CD4-positive, alpha-beta T cell treated with Interleukin-10 for 1 hour (primary cell): ENCODE results near the gene C1orf146.
"Not testable (repeated sequence)": the region's sequence is repeated elsewhere in the genome, so short reads cannot be mapped to it uniquely, and the experiment has no call there.

Experiments
- DNase-seq: peaks from one replicate; pipeline ENCODE4 v3.0.0-alpha.2; 2020

Gene C1orf146, protein sequence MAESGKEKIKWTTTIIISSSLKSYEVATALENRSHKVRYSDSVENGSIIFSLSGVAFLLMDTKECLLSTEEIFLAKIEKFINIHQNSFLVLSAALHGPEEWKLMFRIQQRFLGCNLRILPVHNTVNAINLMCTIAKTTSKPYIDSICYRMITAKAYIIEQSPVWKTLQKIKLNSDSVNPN

DNA sequence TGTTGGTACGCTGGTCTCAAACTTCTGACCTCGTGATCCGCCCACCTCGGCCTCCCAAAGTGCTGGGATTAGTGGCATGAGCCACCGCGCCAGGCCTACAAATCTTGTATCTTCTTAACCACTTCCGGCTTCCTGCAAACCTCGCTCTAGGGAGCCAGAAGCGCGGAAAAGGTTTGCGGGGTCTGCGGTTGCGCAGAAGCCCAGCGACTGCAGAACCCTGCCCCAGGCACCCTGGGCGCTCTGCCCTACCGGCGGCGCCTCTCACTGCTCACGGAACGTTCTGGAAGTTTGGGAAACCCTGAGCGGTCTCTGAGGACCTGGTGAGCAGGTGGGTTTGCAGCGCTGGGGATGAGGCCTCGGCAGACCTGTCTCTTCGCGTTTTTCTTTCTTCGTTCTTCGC is at the start of gene C1orf146:
Gene C1orf146, plus strand, starts transcription at position 195 of the 400 bp plus-strand sequence. CDS start 13,506 bp downstream, outside the sequence.
- DNase-seq: no peak

DNA sequence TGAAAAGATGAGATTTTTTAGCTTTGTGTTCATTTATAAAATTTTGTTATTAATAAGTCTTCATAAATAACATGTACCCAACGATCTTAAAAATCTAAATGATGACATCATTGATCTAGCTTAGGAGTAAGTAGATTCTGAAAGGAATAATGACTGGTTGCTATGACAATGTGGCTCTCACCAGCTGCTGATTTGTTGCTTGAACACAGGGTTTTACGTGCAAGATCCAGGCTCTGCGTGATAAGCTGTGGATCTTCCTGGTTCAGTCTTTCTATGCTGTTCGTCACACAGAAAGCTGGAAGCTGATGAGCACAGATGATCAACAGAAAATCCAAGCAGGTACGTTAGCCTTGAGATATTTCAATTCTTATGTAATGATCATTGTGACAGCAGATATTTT is 49.1 kb upstream of the C1orf146 start:
- DNase-seq: no peak

DNA sequence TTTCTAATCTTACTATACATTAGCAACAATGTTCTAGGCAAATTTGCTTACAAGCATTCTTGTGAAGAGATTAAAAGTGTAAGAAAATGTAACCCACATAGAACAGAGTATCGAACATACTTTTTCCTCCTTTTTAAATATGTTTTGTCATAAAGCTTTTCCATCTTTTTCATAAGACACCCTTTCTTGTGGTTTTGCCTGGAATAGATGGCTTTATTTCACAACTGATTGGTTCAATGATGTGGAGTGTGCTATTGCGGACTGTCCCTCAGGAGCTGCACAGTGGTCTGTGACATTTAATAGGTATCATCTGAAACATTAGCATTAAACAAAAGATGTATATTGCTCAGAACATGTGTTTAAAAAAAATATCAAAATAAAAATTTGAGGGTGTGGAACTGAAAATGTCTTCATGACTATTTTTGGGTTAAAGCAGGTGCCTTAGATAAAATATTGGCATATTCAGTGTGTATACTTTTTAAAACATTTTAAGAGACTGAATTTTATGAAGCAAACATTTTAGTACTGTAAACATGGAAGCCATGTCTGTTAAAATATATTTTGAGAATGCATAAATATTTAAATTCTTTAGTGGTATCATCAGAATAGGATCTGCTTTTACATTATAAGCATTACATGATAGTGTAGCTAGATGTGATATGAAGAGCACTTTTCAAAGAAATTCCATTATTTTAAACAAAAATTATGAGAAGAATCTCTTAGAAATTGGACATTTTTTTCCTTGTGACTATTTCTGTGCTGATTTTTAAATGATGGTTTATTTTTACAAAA is 48.3 kb upstream of the C1orf146 start:
- no peak for DNase-seq

DNA sequence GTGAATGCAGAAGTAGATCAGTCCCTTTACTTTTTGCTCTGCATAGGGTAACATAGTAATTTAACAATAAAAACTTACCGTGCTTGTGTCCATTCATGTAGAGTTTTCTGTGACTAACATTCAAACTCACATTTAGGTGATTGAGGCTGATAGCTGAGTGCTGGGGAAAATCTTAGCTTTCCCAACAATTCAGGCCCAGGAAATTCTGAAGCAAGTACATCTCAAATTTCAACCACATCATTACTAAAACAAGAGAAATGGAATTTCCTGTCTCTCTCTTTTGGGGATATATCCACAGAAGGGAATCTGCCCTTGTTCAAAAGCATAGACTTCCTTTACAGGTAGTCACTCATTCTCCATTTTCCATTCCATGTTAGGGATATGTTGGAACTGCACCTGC is 33.1 kb upstream of the C1orf146 start:
- DNase-seq: no peak

DNA sequence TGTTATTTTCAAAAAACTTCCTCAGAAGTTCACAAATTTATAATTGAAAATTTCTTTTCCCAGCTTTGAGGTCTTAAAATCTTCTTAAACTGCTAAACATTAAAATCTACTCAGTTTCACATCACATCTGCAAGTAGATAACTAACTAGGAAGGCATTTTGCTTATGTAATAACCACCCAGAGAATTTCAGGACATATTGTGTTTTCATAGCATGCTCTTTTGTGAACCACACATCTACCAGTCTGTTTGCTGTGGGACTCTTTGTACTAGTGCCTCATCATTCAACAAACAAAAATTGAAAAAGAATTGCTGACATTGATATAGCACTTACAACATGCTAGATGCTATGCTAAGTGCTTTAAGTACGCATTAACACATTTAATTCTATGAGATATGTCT is 31.6 kb upstream of the C1orf146 start:
- DNase-seq: no peak

DNA sequence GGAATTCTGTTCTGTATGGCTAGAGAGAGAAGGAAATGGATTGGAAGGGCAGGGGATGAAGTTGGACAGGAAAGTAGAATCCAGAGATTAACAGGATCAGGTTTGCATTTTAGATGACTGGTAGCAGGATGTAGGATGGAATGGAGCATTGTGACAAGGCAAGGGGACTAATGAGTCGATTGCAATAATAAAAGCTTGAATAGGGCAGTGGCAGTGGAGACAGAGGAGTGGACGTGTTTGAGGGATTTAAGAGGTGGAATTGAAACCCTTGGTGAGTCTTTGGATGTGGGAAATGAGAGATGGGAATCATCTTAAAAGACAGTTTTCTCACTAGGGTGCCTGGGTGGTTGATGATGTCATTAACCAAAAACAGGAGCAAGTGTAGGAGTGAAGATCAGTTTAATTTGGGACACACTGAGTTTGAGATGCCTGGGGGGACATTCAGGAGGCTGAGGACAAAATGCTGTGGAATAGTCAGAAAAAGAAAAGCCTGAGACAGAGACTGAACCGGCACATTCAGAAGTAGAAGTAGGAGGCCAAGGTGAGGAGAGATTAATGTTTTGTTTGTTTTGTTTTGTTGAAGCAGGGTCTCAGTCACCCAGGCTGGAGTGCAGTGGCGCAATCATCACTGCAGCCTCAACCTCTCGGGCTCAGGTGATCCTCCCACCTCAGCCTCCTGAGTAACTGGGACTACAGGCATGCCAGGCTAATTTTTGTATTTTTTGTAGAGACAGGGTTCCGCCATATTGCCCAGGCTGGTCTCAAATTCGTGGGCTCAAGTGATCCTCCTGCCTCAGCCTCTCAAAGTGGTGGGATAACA is 29.1 kb upstream of the C1orf146 start:
- DNase-seq: no peak

DNA sequence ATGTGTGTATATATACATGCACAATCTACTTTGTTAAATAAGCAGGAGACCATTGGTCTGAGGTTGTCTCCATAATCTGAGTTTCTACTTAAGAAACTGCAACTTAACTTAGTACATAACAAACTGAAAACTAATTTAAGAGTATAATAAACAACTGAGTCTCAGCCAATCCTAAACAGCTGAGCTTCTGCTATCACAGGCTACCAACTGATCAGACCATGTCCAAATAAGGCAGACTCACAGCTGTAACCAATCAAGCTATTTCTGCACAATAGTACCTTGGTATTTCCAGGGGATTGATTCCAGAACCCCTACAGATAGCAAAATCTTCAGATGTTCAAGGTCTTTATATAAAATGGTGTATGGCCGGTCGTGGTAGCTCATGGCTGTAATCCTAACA is 26.0 kb upstream of the C1orf146 start:
- DNase-seq: no peak

DNA sequence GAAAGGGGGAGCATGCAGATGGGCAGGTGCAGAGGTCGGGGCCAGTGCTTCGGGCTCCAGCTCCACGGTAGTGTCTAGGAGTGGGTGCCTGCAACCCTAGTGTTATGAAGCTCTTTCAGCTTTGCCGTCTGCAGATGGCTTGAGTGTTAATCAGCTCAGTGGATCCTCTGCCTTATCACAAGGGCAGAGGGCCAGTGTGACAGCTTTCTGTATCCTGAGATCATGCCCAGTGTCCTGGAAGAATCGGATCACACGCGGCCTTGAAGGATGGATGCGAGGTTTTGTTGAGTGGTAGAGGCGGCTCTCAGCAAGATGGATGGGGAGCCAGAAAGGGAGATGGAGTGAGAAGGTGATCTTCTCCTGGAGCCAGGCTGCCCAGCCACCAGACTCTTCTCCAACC is 25.5 kb upstream of the C1orf146 start:
- no peak for DNase-seq

DNA sequence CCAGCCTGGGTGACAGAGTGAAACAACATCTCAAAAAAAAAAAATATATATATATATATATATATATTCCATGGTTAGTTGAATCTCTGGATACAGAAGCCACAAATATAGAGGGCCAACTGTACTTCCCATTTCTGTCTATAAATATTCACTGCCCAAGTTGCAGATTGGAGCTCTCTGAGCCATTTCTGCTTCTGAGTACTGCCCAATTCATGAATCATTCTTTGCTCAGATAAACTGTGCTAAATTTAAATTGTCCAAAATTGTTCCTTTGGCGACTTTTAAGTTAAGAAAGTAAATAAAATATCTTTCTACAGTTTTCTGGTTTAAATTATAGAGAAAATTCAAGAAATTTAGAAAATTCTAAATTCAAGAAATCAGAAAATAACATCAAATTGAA is 23.2 kb upstream of the C1orf146 start:
- no peak for DNase-seq

DNA sequence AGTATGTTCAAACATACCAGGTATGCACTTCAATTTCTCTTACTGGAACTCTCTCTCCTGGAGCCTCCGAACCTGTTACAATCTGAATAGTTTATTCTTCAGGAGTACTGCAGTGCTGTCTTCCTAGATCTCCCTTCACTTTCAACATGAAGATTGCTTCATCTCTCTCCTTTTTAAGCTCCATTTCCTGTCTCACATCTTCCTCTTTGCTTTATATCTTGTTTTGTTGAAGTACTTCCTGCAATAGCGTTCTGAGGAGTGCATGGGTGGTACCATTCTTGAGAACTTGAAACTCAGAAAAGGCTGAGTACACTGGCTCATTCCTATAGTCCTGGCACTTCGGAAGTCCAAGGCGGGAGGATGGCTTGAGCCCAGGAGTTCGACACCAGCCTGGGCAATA is 15.7 kb upstream of the C1orf146 start:
- peak; percentile 4 for DNase-seq

DNA sequence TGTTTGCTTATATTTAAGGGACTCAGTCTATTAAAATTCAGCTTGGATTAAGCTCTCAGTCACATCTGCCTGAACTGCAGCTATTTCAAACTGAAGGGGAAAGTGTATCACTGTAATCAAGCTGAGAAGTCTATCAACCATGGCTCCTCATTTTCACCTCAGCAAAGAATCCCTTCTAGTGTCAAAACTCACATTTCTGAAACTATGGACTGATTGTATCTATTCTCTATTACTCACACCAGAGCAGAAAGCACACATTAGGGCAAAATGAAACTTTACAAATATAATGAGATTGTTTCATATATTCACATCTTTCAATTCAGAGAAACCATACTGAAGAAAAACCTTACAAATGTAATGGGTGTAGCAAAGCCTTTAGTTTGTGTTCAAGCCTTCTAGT is 14.6 kb upstream of the C1orf146 start:
- no peak for DNase-seq

DNA sequence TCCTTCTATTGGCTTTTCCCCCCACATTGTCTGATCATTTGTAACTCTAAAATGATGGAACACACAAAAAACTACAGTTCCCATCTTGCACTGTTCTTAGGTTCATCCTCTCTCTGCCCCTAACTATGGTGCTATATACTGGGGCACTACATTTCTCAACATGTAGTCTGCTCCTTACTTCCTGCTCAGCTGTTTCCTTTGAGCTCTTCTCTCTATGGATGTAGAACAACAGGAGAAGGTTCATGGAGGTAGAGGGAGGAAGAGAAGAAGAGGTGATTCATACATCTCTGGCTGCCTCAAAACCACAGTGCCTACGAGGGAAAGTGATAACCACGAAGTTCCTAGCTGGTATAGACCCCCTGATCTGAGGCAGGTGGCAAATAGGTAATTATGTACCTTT is 7.0 kb upstream of the C1orf146 start:
- no peak for DNase-seq

DNA sequence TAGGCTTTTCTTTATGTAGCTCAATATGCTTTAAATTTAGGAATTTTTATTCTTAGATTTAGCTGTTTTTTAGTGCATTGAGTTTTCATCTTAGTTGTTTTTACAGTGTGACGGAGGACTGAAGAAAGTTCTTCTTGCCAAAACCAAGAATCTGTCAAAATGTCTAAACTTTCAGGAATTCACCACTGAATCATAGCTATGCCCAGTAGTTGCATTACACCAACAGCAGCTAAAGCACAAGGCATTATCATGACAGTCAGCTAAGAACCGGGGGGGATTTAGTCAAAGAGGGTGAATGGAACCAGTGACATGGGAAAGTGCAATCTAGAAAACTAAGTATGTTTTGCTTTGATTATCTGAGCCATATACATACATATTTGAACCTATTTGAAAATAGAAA is 6.5 kb upstream of the C1orf146 start:
- no peak for DNase-seq

DNA sequence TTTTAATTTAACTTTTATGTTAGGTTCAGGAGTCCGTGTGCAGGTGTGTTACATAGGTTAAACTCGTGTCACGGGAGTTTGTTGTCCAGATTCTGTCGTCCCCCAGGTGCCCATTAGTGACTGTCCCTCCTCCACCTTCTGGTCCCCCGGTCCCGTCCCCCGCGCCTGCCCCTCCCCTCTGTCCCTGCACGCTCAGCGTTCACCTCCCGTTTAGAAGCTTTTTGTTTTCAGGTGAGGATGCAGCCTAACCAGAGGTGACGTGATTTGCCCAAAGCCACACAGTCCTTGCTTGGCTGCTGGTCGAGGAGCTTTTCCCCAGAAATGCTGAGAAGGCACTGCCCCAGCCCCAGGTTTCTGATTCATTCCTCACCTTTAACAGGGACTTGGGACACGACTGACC is 844 bp downstream of the C1orf146 start:
- DNase-seq: no peak

DNA sequence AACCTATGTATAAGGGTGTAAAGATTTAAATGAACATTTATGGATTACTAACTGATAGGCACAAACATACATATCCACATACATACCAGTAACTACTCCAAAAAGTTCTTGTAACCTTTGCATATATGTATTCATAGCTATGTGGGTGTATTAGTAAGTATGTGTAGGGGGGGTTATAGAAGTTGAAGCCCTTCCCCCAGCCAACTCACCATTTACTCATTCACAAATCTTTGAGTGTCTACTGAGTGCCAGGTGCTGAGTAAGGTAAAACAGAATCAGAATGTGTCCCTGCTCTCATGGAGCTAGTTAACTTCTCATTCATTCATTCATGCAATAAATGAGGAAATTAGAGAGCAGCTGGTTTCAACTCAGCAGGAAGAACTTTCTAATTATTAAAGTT is 1.3 kb downstream of the C1orf146 start:
- no peak for DNase-seq

DNA sequence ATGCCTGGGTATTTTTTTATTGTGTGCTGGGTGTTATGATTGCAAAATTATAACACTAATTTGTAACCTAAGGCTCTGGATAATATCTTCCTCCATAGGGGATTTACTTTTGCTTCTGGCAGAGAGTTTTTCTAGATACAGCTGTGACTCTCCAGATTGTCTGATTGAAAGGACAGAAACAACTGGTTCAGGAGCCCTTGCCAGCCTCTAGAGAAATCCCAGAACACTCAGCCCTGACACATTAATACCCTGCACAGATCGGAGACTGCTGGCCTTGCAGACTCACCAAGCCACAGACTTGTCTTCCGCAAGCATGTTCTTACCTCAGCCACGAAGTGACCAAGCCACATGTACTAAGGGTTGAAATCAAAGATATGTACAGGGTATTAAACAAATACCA is 10.7 kb downstream of the C1orf146 start:
- no peak for DNase-seq

DNA sequence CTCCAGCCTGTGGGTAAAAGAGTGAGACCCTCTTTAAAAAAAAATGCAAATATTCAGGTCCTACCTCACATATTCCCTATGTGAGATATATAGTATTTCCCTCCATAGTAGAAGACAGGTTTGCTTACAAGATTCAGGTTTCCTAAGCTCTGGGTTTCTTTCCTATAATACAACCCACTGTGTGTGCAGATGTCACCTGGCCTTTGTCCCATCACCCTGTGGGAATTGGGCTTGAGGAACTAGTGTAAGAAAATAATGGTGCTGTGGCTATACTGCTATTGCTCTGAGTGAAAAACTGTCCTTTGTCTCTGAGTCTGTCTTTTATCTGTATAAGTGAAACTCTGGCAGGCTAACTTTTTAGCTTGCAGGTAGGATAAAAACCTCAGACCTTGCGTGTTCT is 13.0 kb downstream of the C1orf146 start:
- no peak for DNase-seq

DNA sequence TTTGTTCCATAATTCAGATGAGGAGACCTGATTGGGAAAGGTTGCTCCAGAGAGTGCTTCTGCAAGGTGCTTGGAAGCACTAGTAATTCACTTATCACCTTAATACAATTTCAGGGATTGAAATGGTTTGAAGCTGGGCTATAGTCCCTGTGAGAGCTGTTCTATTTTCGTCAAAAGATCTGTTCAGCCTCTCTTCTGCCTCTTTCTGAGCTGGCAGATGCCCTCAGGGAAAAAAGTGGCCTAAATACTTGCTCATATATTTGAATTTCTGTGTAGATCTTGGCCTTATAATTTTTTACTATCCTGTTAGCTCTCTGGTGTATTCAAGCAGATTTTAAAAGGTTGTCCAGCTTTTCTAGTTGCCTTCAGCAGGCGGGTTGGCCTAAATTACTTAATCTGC is 22.3 kb downstream of the C1orf146 start:
- no peak for DNase-seq

DNA sequence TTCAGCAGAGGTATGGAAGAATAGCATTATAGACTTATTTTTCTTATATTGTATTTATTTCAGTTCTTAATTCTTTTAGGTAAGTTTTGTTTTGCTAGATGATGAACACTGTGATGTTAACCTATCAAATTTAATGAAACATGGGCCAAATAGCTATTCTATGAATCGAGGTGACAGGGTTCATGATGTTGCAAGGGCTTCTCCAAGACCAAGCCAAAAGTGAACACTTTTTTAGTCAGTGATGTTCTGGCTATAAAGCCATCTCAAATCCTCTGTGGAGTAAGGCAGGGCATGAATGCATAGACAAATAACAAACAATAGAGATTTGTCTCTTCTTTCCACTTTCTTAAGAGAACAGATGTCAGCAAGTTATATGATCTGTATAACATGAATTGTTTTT is 26.7 kb downstream of the C1orf146 start:
- DNase-seq: no peak

DNA sequence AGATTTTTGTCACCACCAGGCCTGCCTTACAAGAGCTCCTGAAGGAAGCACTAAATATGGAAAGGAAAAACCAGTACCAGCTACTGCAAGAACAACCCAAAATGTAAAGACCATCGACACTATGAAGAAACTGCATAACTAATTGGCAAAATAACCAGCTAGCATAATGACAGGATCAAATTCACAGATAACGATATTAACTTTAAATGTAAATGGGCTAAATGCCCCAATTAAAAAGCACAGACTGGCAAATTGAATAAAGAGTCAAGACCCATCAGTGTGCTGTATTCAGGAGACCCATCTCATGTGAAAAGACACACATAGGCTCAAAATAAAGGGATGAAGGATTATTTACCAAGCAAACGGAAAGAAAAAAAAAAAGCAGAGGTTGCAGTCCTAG is 37.0 kb downstream of the C1orf146 start:
- DNase-seq: not testable (repeated sequence)

DNA sequence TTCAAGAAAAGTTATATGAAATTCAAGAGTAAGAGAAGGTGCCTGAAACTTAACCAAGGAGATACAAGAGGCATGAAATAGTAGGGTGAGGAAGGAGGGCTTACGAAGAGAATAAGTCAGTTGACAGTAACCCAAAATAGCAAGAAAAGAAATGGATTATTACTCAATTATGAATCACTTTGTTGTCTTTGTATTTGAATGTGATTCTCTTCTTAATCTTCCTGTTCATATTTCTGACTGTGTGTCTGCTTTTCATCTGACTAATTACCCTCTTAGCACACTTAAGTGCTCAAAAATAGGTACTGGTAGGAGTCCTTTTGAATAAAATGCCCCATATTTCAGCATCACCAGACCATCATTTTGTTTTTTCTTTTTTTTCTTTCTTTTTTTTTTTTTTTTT is 41.6 kb downstream of the C1orf146 start:
- no peak for DNase-seq

DNA sequence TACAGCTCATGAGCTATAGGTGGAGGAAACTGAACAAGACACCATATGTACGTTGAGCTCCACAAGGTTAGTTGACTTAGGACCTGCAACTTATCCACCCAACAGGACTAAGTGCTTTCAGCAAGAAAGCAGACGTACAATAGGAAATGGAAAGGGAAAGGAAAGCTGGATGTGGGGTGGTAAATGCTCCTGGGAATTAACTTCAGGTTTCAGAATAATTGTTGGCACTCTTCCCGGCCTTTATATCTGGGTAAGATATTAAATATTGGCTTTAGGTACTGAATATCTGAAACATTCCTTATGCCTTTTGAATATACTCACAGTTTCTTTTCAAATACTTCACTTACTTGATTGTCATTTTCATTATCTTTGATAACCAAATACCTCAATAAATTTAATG is 44.8 kb downstream of the C1orf146 start:
- DNase-seq: no peak

DNA sequence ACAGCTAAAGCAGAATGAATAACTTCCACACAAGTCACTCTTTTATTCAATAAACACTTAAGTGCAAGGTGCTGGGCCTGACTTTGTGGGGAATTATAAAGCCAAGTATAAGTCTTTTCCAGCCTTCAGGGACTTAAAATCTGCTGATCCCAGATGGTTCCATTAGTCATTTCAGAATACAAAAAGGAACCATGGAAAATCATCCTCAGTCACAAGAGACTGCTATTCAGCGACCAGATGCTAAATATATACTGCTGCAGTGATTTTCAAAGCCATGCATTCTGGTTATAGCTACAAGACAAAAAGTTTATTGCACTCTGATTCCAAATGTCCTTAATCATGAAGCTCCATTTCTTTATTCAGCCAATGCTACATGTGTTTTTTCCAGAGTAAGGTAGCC is 55.3 kb downstream of the C1orf146 start:
- no peak for DNase-seq

DNA sequence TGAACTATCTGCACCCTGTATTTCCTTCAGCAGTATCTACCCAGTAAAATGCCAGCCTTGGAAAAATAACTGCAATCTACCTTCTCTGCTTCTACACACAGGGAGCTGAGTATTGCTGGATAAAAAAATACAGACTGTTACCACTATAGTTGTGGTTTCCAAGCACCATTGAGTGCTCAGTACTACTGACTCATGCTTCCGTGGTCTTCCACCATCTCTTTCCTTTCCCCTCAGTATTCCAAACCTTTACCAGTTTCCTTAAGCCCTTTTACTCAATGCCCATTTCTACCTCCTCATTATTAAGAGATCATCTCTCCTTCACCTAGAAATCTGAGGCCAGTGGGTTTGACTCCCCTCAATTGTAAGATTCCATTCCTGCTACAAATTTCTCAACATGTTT is 57.2 kb downstream of the C1orf146 start:
- DNase-seq: no peak
